Stimulated activated CD8-positive, alpha-beta memory T cell treated with anti-CD3 and anti-CD28 coated beads, Interleukin-12 subunit alpha, Interleukin-12 subunit beta, amount 100 ng/mL, for 1 hour (primary cell): ENCODE data around the gene RTEL1.
A peak's percentile ranks its signal among the peaks of the same experiment; 100 is the strongest.
"Not testable (repeated sequence)": the region's sequence is repeated elsewhere in the genome, so short reads cannot be mapped to it uniquely, and the experiment has no call there.

ENCODE experiments used
- DNase-seq: peaks from one replicate; pipeline ENCODE4 v3.0.0-alpha.2; 2020; ENCODE audit warnings: low read depth

Gene RTEL1

DNA sequence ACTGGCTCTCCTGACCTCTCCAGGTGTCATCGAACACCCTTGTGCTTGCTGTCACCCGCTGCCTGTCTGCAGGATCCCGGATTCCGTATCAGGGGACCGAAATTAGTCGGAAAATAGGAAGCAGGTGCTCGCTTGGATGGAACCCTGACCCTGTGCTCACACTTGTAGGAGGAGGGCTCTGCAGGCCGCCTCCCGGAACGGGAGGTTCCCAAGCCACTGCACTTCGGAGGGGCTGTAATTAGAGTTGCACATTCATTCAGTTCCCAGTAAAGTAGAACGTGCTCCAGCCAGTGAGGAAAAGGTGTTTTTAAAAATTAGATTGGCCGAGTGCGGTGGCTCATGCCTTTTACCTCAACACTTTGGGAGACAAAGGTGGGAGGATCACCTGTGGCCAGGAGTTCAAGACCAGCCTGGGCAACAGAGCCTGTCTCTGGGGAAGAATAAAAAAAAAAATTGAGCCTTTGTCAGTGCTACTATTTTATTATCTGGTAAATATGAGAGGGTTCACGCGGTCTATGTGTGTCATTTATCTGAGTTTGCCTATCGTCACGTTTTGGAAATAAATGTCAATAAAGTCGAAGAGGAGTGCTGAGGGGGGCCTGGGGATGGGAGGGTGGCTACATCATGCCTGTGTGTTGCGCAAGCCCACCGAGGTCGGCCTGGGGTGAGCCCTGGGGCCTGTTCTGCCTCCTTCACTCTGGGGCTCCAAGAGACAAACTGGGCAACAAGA is 29.7 kb upstream of the RTEL1 start:
- DNase-seq, result no peak

DNA sequence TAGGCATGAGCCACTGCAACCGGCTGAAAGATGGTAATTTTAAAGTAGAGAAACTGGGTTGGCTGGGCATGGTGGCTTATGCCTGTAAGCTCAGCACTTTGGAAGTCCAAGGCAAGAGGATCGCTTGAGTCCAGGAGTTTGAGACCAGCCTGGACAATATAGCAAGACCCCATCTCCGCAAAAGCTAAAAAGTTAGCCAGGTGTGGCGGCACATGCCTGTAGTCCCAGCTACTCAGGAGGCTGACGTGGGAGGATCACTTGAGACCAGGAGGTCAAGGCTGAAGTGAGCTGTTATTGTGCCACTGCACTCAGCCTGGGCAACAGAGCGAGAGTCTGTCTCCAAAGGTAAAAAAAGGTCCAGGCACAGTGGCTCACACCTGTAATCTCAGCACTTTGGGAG is 27.2 kb upstream of the RTEL1 start:
- not testable (repeated sequence) for DNase-seq

DNA sequence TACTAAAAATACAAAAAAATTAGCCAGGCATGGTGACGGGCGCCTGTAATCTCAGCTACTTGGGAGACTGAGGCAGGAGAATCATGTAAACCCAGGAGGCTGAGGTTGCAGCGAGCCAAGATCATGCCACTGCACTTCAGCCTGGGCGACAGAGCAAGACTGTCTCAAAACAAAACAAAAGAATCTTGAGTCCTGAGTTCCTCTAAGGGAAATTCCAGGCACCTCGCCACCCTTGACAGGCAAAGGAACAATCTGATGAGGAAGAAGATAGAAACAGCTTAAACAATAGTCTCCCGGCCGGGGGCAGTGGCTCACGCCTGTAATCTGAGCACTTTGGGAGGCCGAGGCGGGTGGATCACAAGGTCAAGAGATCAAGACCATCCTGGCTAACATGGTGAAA is 26.7 kb upstream of the RTEL1 start:
- DNase-seq, result not testable (repeated sequence)

DNA sequence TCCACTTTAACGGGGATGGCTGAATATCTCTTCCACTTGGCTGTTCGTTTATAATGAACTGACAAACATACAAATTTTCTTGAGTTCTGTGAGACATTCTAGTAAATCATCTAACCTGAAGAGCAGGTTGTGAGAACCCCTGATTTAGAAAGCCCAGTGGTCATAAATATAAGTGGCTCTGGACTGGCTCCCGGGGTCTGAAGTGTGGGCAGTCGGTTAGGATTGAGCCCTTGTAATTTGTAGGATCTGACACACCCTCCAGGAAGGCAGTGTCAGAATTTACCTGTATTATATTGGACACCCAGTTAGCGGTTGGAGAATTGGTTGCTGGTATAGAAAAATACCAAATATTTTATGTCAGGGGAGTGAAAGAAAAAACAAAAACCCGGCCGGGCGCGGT is 24.4 kb upstream of the RTEL1 start:
- no peak for DNase-seq

DNA sequence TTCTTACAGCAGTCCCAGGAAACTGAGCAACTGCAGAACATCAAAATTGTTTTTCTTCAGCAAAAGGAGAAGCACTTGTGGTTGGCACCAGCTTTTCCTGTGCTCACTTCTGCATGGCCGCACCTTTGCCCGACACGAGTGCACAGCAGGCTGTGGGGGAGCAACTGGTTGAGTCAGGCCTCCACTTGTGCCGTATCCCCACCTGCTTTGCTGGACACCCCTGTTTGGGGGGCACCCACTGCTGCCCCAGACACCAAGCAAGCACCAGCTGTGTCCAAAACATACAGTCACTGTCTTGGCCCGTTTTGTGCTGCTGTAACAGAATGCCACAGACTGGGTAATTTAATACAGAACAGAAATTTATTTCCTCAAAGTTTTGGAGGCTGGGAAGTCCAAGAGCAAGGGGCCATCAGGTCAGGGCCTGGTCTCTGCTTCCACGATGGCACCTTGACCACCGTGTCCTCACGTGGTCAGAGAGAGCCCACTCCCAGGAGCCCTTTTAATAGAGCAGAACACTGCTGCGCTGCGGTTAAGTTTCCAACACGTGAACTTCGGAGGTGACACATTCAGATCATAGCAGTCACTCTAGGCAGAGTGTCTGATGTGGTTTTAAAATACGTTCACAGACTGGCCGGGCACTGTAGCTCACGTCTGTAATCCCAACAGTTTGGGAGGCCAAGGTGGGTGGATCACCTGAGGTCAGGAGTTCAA is 22.5 kb upstream of the RTEL1 start:
- DNase-seq, result peak; percentile 65

DNA sequence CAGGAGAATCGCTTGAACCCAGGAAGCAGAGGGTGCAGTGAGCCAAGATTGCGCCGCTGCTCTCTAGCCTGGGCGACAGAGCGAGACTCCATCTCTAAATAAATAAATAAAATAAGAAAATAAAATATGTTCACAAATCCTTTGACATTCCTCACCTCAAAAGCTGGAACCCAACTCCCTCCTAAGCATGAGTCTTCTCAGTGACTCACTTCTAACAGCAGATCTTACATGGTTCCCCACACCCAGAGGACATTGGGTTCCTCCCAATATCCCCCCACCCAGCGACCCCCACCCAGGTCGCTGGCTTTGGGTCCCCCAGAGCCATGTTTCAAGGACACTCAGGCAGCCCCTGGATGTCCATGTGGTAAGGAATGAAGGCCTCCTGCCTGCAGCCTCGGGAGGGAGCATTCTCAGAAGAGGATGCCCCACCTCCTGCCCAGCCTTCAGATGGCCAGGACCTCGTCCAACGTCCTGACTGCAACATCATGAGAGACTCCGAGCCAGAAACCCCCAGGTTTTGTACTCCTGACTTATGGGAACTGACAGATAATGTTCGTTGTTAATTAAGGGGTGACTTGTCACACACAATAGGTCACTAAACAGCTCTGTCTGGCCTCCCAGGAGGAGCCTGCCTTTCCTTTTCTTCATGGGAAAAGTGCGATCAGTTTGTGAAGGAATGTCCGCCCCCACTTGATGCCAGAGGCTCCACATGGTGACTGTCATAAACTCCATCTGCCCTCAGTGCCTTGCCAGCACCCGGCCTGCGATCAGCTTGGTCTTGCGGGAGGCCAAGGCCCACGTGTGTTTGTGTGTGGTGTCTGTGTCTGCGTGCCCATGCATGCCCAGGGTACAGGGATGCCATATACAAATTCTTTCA is 21.1 kb upstream of the RTEL1 start:
- DNase-seq, result no peak

DNA sequence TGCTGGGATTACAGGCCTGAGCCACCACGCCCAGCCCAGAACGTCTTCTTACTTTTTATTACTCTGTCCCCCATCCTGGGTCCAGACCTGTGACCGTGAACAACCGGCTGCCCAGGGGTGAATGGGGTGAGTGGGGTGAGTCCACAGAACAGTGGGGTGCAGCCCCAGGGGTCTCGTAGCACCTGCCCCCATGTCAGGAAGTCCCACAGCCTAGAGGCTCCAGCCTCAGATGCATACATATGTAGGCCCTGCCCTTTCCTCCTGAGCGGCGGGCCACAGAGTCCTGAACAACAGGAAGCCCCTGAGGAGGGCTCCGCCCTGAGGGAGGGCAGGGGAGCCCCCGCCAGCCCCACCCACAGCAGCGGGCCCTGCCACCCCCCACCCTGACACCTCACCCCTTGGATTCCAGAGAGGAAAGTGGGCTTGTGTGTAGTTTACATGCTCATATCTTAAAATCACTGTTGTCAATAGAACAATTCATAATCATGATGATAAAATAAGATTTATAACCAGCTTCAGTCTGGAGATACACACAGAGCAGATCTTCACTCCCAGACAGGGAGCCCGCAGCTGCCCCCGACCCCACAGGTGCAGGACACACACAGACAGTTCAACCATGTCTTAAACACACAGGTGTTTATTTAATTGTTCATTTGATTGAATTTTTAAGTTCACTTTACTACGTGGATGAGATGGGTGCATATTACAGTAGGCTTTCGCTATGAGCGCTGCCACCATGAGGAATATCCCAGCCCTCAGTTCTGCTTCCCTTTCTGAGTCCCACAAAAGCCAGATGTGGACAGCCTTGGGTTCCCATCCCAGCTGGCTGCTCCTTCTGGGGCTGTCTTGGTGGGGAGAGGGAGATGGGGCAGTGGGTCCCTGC is 18.8 kb upstream of the RTEL1 start:
- DNase-seq, result peak; percentile 56

DNA sequence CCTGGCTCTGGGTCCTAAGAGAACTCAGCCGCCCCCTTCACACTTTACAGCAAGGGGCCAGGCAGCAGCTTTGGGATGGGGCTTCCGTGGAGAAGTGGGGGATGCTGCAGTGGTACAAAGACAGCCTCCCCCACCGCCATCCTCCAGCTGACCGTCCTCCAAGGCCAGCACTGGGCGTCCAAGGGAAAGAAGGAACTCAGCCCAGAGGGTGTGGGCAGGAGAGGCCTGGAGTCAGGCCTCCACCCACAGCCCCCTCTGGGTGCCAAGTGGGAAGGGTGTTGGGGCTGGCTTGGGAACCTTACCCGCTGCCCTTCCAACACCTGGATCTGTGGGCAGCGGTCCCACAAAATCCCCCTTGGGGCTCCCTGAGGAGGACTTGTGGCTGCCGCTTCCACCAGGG is 18.0 kb upstream of the RTEL1 start:
- no peak for DNase-seq

DNA sequence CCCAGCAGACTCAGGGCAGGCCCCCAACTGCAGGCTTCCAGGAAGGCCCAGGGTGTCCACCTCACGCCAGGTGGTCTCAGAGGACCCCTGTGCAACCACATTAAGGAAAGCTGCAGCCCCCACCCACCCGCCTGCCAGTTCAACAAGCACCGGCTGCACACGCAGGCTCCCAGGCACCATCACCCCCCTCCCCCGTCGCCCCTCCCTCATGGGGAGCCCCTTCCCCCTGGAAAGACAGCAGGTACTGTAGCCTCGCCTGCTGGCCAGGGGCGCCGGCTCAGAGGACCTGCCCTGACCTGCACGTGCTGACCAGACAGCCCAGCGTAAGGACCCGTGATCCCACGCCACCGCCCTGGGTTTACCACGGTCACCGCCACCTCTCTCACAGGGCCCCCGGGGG is 17.4 kb upstream of the RTEL1 start:
- not testable (repeated sequence) for DNase-seq

DNA sequence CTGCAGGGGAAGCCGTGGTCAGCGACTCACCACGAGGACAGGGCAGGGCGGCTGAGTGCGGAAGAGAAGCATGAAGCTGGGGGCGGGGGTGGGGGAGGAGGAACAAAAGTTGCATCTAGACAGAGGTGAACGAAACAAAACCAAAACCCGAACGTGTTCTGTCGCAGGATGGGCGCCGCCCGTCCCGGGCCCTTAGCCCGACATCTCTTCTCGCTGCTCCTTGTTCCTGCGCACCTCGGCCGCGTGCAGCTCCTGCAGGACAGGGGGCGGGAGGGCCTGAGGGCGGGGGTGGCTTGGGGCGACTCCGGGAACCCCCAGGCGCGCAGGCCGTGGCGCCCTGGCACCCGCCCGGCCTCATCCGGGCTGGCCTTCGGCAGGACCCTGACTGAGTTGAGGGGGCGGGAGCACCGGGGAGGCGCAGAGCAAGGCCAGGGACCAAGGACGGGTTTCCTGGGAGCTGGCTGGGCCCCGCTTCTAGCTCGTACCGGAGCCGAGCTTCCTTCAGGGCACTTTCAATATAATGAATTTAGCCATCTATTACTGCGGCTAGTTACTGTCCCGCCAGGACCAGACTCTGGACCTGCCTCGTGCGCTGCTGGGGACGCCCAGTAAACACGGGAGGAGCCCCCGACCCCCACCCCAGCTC is 16.8 kb upstream of the RTEL1 start:
- DNase-seq, result no peak

DNA sequence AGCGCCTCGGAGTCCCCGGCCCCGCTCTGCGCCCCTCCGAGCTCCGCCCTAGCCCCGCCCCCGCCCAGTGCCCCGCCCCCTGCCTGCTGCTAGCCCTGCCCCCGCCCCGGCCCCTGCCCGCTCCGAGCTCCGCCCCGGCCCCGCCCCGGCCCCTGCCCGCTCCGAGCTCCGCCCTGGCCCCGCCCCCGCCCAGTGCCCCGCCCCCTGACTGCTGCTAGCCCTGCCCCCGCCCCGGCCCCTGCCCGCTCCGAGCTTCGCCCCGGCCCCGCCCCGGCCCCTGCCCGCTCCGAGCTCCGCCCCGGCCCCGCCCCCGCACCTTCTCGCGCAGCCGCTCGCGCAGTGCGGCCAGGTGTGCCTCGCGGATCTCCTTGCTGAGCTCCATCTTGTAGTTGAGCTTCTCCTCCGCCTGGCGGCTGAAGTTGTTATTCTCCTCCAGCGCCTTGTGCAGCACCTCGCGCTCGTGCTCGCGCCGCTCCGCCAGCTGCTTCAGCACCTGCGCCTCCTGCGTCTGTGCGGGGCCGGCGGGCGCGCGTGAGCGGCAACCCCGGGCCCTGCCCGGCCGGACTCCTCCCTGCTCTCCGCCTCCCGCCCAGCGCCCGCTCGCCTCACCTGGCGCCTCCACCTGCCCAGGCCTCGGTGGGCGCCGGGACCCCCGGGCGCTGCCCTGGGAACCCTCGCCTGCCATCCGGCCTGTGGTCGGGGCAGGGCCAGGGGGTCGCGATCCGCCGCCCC is 16.2 kb upstream of the RTEL1 start:
- DNase-seq, result peak; percentile 95

DNA sequence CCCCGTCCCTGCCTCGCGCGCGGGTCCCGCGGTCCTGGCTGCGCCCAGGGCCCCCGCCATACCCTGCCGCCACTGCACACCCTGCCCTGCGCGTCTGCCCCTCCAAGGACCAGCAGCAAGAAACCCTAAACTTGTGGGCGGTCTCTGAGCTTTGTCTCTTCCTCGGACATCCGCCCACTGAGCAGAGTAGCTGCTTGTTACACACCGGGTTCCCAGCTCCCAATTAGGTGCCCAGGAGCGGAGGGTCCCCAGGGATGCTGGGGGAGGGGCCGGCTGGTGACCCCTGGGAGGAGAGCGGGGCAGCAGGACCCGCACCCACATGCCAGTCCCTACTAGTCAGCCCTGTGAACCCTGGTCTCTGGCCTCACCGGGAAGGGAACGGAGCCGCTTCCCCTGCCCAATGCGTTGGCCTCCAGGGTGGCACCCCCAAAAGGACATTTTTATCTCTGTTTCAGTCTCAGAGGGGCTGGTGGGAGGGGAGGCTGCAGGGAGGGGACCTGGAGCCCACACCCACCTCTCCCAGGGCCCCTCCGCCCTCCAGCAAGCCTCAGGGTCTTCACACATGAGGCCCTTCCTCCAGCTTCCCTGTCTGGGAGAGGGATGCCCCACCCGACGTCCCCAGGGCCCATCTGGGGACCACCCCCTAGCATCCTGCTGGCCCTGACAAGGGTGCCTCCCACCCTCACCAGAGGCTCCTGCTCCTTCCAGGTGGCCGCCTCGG is 15.4 kb upstream of the RTEL1 start:
- no peak for DNase-seq

DNA sequence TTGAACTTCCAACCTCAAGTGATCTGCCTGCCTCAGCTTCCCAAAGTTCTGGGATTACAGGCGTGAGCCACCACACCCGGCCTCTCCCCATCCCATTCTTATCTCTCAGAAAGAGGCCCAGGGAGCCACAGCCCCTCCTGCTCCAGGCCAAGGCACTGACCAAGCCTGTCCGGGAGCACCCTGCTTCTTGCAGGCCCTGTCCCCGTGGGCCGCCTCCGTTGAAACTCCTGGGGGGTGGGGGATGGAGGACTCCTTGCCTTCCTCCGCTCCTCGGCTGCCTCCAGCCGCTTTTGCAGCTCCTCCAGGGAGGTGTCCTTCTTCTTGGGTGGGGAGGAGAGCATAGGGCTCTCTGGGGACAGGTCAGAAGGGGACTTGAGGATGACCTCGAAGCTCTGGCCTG is 14.6 kb upstream of the RTEL1 start:
- no peak for DNase-seq

DNA sequence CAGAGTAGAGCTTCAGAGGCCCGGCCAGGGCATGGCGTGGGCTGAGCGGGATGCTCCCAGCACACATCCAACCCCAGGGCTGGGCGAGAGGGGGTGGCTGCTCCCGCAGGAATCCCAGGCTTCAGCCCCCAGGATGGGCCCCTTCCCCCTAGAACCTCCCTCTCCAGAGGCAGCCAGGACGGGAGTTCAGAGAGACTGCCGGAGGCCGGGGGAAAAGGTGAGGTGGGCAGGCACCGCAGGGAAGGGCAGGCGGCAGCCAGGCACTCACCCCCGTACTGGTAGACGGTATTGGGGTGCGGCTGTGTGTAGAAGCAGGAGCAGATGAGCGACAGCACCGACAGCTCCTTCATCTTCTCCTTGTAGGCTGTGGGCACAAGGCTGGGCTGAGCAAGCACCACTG is 14.2 kb upstream of the RTEL1 start:
- no peak for DNase-seq

DNA sequence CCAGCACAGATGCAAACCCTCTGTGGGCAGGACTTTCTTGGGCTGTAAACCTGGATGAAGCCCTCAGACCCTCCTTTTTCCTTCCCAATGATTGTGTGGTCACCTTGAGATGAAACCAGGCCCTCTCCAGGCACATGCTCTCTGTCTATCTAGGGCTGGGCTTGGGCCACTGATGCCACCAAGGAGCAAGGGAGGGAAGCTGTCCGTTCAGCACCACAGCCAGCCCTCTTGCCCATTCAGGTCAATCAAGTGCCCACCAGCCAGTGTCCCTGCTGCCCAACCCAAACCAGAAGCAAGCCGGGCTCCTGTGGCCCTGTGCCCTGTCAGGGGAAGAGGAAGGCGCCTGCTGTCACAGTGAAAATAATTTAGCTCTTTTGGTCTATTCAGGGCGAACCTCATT is 12.9 kb upstream of the RTEL1 start:
- DNase-seq, result no peak

DNA sequence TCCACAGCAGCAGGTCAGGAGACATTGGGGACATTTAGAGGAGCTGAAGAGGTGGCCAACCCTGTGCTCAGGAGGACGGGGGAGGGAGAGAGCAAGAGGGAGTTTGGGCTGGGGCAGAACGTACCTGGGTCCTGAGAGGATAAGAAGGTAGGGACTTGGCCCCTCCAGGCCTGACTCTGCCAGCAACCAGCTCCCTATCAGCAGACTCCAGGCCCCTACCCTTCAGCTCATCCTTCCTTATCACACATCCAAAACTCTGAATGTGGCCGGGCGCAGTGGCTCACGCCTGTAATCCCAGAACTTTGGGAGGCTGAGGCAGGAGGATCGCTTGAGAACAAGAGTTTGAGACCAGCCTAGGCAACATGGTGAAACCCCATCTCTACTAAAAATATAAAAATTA is 9.9 kb upstream of the RTEL1 start:
- no peak for DNase-seq

DNA sequence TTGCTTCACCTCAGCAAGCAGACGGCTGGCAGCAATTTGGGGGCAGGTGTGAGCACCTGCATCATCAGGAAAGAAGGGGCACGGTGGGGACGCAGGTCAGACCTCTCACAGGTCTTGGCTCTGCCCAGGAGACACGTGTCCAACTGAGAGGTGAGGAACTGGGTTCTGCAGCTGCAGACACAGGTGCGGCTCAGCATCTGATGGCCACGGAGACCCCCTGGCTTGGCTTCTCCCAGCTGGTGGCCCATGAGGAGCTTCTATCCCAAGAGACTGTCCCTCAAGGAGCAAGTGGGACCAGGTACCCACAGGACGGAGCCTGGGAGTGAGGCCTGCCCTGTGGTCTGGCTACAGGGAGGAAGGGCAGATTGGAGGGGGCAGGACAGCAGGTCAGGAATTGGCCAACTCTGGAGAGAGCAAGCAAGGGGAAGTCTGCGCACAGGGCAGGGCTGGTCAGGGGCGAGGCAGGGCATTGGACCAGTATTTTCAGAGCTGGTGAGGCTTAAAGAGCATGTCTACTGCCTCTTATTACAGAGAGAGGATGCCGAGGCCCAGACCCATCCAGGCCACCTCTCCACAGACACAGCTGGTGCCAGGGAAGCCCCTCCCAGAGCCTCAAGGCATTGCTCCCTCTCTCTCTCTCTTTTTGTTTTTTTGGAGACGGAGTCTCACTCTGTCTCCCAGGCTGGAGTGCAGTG is 9.1 kb upstream of the RTEL1 start:
- DNase-seq, result no peak

DNA sequence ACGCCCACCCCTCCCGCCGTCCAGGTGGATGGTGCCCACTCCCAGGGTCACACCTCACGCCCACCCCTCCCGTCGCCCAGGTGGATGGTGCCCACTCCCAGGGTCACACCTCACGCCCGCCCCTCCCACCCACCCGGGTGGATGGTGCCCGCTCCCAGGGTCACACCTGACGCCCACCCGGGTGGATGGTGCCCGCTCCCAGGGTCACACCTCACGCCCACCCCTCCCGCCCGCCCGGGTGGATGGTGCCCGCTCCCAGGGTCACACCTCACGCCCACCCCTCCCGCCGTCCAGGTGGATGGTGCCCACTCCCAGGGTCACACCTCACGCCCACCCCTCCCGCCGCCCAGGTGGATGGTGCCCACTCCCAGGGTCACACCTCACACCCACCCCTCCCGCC is 7.6 kb upstream of the RTEL1 start:
- DNase-seq, result not testable (repeated sequence)

DNA sequence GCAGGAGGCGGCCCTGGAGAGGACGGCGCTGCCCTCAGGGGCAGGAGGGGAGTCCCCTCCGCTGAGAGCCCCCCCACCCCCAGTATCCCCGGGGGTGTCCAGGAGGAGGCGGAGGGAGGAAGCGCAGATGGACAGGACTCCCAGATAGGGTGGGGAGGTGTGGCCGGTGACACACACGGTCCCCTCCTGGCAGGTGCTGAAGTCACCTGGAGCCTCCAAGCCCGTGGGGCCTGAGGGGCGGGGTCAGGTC is 6.2 kb upstream of the RTEL1 start:
- no peak for DNase-seq
